GM12875 (cell line): ENCODE data around the gene HS3ST3A1.

Experiments
- H3K4me3 ChIP-seq: one replicate; pipeline ENCODE4 v1.5.1; 2011; ENCODE audit warnings: low read depth, low read length, control low read depth
- CTCF ChIP-seq: IDR thresholded peaks from 2 replicates; pipeline ENCODE4 v1.5.1; 2011; ENCODE audit warnings: low read depth, mild to moderate bottlenecking, control low read depth, inconsistent platforms, low read length, moderate library complexity, borderline replicate concordance; ENCODE audit not compliant: insufficient read depth

HS3ST3A1 gene

DNA sequence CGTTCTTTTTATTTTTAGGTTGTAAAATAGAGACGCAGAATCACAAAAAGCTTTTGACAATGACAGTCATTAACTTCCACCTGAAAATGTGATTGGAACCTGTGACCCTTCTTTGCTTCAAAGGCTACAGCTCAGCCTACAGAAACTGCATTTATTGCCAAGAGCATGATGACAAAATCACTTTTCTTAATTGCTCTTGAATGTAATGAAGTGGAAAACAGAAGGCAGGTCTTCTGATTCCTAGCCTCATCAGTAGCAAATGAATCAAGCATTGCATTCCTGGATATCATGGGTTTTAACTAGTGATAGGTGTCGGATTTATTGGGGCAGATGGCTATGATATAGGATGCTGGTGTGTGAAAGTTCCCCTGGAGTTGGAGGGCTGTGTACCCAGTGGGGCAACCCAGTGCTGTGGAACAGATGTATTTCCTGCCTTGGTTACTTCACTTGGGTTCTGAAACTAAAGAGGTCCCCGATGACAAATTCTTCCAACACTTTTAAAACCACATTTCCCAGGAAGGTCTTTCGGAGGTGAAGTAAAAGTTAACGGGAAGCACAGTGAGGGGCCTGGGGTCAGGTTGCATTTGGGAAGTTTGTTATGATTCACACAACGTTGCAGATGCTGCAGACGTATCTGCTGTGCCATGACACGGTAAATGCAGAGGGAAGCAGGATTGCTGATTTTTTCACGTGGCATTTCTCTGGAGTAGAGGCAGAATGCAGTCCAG lies 127.5 kb downstream of the HS3ST3A1 start:
- H3K4me3 ChIP-seq, result no peak overlapping the region
- TF ChIP-seq CTCF, result no peak

DNA sequence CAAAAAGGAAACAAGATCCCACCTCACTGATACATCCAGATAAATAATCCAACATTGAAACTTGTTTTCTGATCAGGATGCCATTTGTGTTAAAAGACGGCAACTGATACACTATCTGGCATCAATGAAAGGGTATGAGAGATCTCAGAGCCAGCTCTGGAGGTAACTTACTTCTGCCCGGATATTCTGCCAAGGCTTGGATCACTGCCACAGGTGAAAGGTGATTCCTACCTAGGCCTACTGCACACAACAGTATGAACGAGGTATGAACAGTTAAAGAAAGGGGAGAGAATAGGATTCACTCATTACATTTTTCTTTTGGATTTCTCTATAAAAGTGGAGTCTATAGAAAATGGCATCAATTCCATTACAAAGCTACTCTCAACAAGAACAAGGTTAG lies 136.1 kb downstream of the HS3ST3A1 start:
- H3K4me3 ChIP-seq, result no peak overlapping the region
- no peak for TF ChIP-seq CTCF

DNA sequence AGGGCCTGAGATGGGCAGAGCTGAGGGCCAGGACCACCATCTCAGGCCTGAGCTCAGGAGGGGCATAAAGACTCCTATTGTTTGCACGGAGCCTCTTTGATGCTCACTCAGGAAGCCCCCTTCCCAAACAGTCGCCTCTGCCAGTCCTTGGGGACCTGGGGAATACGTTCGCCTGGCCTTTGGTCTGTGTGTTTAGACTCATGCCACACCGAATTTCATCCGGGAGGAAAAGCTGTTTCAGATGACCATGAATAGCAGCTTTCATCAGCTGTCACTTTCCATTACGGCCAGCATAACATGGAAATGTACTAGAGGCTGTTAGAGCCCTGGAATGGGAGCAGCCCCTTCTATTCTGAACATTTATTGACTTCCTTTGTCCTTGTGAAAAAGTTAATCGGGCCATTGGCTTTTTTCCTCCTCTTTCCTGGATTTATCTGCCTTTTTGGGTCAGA lies 139.0 kb downstream of the HS3ST3A1 start:
- TF ChIP-seq CTCF, result no peak
- H3K4me3 ChIP-seq, result no peak overlapping the region

GRCh38 chr17:13462146-13462545 lies 139.6 kb downstream of the HS3ST3A1 start:
- H3K4me3 ChIP-seq, result no peak overlapping the region
- no peak for TF ChIP-seq CTCF

DNA sequence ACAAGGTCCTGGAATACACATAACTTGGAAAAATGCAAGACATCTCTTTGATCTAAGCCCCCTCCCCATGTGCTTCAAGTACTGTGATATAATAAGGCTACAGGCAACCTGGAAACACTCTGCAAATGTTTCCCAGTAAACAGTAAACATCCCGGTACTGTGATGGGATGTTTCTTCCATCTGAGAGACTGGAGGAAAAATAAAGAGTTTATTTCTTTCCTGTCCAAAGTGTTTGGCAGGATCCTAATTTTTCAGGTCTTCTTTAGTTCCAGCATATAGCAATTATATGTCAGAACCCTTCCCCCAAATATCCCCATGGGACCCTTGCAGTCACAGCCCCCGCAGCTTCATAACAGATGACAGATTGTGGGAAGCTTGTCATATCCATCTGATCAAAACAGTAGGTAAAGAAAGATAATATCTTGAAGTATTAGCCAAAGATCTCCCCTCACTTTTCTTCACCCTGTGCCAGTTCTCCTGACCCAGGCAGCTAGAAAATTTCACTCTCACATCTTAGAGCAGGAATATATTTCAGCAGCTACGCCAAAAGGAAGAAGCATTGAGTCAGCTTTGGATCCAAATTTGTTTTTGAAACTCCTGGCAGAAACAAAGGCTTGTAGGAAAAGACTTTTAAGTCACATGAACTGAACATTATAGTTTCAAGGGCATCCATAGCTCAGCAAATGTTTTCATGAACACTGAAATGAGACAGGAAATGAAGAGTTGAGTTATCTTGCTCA lies 141.3 kb downstream of the HS3ST3A1 start:
- H3K4me3 ChIP-seq, result no peak overlapping the region
- TF ChIP-seq CTCF, result no peak

DNA sequence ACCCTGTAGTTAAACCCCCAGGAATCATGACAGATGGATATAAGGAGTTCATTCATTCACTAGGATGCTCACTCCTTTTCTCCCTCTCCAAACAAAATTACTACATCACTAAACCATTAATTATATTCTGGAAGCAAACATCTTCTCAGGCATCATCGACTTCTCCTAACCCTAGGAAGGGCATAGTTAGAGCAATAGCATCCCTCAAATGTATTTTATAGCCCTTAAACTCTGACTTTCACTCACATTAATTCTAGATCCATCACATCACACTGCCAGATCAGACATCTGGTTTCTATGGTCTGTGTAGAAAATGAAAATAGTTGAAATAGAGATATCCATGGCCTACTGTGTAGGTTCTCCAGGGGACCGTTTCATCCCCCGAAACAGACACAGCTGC lies 143.9 kb downstream of the HS3ST3A1 start:
- no peak for TF ChIP-seq CTCF
- H3K4me3 ChIP-seq, result no peak overlapping the region
